Ureter (tissue), 1 donor: ENCODE data around the gene VASP. TPM values are rescaled to one million over a fixed set of nuclear protein-coding genes. Genes with fewer than 3 reads are reported as not detected.
A peak's percentile ranks its signal among the peaks of the same experiment; 100 is the strongest.

Source experiments
- DNase-seq: peaks from one replicate; pipeline ENCODE4 v3.0.0-alpha.2; 2020; ENCODE audit warnings: low spot score
- total RNA-seq: library from RNA; stranded (reverse); gene quantifications from one replicate; pipeline ENCODE4 v1.2.4, GENCODE V29; 2023
- donor health status: DM: yes; HTN: yes; CAD: no.

VASP gene
- total RNA-seq, 1 donor from 2014 or later = 90.1 TPM

DNA sequence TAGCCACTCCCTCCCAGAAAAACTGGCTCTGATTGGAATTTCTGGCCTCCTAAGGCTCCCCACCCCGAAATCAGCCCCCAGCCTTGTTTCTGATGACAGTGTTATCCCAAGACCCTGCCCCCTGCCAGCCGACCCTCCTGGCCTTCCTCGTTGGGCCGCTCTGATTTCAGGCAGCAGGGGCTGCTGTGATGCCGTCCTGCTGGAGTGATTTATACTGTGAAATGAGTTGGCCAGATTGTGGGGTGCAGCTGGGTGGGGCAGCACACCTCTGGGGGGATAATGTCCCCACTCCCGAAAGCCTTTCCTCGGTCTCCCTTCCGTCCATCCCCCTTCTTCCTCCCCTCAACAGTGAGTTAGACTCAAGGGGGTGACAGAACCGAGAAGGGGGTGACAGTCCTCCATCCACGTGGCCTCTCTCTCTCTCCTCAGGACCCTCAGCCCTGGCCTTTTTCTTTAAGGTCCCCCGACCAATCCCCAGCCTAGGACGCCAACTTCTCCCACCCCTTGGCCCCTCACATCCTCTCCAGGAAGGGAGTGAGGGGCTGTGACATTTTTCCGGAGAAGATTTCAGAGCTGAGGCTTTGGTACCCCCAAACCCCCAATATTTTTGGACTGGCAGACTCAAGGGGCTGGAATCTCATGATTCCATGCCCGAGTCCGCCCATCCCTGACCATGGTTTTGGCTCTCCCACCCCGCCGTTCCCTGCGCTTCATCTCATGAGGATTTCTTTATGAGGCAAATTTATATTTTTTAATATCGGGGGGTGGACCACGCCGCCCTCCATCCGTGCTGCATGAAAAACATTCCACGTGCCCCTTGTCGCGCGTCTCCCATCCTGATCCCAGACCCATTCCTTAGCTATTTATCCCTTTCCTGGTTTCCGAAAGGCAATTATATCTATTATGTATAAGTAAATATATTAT, 33.3 kb upstream of the VASP start:
- no peak for DNase-seq

DNA sequence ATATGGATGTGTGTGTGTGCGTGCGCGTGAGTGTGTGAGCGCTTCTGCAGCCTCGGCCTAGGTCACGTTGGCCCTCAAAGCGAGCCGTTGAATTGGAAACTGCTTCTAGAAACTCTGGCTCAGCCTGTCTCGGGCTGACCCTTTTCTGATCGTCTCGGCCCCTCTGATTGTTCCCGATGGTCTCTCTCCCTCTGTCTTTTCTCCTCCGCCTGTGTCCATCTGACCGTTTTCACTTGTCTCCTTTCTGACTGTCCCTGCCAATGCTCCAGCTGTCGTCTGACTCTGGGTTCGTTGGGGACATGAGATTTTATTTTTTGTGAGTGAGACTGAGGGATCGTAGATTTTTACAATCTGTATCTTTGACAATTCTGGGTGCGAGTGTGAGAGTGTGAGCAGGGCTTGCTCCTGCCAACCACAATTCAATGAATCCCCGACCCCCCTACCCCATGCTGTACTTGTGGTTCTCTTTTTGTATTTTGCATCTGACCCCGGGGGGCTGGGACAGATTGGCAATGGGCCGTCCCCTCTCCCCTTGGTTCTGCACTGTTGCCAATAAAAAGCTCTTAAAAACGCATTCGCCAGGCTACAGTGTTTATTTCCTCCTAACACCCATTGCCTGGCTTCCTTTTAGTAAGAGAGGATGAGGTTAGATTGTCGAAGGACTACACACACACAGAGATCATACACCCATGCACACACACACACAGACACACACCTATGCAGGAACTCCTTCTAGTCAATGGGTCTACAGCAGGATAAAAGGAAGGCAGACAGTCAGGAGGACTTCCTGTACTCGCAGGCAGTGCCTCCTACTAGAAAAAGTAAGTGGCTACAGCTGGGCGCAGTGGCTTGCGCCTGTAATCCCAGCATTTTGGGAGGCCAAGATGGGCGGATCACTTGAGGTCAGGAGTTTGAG, 32.4 kb upstream of the VASP start:
- DNase-seq = no peak

DNA sequence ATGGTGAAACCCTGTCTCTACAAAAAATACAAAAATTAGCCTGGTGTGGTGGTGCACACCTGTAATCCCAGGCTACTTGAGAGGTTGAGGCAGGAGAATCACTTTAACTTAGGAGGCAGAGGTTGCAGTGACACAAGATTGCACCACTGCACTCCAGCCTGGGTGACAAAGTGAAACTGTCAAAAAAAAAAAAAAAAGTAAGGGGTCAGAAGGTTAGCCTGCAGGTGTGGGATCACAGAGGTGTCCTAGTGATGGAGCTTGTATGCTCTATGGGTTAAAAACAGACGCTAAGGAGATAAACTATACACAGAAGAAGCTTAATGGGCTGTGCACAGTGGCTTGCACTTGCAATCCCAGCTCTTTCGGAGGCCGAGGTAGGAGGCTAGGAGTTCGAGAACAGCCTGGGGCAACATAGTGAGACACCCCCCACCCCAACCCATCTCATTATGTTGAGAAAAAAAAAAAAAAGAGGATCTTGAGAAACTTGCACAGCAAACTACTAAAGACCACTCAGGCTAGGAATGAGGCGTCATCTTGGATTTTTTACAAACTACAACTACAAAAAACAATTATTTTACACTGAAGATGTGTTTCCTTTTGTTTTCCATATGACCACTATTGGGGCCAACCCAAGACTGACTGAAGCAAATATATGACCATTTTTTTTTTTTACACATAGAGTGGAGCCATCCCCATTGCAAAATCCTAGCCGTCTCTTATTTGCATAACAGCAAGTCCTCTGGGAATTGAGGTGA, 31.6 kb upstream of the VASP start:
- DNase-seq = no peak

DNA sequence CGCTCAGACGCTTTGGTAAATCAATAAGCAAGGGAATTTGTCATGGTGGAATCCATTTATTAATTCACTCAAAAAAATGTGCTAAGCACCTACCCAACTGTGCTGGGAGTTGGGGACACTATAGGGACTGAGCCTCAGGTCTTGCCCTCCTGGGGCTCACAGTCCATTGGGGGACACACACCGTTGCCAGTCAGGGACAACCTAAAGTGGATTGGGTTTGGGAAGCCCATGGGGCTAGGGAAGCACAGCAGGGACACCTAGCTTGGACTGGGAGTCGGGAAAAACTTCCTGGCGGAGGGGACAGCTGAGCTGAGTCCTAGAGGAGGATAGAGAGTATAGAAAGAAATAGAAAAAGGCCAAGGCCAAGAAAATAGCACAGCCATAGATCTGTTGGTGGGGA, 31.0 kb upstream of the VASP start:
- DNase-seq = no peak

DNA sequence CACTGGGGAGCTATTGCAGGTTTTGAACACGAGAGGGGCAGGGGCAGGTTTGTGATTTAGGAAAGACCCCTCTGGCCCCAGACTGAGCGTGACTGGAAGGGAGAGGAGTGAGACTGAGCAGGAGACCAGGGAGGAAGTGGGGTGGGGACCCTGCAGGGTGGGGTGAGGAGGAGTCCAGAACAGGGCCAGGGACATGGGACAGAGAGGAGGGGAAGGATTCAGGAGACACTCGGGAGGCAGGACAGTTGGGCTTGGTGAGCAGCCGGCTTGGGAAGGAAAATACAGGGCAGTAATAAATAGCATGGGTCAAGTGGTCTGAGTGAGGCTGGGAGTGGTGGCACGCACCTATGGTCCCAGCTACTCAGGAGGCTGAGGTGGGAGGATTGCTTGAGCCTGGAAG, 30.1 kb upstream of the VASP start:
- DNase-seq = no peak

DNA sequence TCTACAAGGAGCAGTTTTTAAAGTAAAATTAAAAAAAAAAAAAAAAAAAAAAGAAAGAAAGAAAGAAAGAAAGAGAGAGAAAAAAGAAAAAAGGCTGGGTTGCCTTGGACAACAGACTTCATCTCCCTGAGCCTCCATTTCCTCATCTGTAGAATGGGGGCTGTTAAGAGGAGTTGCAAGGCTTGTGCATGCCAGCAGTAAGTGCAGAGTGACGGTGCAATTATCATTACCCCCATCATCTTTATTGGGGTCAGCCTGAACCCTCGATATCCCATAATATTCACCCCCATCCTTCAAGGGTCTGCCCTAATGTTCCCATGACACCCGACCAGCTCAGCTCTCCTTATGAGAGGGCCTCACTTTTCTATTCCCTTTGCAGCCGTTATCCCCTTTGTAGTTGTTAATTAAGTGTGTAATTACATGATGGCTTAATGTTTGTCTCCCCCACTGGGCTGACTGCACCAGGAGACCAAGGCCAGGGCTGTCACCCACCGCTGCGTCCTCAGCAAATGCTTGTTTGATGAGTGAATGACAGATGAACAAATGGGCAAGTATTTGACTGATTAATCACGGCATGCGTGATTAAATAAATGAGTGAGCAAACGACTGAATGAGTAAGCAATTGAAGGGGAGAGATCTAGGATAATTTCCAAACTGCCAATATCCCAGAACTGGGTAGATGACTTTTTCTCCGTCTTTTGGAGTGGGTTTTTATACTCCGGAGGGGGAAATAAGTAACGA, 29.4 kb upstream of the VASP start:
- no peak for DNase-seq

DNA sequence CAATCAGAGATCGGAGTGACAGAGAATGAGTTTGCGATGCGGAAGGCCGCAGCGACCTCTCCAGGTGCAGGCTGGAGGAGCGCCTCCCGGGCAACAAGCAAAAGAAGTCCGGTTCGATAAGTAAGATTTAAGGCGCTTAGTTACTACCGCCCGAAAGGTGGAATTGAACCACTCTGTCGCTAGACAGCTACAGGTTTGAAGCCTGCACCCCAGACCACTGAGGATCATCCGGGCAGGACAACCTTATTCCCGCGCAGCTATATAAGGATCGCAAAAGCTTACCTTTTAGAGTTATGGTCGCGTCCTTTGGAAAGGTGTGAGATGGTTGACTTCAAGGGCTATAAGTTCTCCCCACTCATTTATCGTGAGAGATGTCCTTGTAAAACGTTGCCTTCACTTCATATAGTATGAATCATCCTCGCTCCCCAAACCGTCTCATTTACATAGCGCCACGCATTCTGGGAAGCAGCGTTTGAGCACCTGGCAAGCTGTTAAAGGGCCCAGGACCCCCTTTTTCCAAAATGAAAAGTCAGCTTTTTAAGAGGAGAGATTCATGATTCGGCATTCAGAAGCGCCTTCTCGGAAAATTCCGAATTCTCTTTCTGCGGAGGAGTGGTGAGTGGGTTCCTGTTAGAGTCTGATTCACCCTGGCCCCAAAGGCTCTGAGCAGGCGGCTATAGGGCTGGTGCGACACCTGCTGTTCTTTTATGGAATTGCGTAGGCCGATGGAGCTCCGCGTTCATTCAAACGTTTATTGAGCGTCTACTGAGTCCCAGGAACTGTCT, 28.6 kb upstream of the VASP start:
- peak; percentile 88 for DNase-seq

DNA sequence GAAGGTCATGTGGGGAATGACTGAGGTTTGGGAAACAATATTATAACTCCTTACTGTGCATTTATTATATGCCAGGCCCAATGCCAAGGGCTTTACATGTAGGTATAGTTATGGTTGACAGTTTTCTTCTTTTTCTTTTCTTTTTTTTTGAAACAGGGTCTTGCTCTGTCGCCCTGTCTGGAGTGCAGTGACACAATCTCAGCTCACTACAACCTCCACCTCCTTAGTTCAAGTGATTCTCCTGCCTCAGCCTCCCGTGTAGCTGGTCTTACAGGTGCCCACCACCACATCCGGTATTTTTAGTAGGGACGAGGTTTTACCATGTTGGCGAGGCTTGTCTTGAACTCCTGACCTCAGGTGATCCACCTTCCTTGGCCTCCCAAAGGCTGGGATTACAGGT, 24.2 kb upstream of the VASP start:
- DNase-seq = no peak

DNA sequence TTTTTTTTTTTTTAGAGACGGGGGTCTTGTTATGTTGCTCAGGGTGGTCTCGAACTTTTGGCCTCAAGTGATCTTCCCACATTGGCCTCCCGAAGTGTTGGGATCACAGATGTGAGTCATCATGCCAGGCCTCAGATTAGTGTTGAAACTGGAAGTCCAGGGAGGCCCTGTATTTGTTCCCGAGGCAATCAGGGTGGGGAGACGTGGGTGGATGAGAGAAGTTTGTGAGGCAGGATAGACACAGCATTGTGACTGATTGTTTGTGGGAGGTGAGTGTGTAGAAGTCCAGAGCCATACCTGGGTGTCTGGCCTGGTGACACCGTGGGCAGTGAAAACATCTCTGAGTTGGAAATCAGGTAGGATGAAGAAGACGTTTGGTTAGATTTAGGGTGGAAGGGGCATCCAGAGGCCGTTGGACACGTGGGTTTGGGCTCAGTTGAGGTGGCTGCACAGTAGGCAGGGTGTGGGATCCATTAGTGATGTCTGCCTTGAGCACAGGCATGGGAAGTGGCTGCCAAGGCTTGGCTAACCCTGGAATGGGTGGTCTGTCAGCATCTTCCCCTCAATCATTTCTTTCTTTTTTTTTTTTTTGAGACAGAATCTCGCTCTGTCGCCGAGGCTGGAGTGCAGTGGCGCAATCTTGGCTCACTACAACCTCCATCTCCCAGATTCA, 22.9 kb upstream of the VASP start:
- no peak for DNase-seq

DNA sequence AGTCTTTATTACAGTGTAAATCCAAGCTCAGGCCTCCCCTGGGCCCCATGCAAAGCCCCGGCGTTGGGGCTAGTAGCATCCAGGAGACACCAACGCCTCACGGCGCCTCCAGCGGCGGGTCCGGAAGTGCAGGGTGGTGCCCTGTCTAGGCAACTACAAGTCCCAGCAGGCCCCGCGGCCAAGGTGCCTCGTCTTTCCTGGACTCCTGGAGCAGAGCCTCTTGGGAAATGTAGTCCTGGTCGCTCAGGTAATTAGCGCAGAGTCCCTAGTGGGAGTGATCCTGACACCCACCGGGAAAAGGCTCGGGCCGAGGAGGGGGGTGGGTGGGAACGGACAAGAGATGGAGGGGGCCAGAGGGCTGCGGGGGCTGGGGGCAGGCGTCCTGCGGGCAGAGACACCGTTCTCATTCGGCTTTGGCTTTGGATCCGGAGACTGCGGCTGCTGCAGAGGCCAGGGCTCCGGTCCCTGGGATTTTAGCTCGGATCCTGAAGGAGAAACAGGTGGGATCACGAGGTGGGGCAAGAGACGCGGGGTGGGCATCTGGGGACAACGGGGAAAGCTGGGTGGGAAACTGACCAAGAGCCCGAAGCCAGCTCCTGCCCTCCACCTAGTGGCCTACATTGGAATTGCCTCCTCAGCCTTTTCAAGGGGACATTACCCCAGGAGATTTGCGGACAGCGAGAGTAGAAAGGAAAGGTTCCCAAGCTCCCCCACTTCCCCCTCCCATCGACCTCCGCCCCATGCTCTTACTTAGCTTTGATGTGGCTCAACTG, 21.8 kb upstream of the VASP start:
- DNase-seq = peak; percentile 97

DNA sequence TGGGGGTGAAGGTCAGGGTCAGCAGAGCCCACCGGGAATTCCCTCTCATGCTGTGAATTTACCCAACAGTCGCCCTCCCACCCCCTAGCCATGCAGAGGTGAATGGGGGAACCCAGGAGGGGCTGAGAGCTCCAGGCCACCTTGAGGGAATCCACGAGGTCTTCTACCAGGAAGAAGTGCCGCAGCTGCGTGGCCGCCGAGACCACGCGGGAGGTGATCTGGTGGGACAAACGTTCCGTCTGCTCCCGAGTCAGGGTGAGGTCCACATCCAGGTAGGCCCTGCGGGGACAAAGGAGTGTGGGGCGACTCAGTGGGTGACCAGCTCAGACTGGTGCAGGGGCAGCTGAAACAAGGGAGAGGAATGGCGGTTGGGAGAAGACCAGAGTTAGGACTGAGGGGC, 18.6 kb upstream of the VASP start:
- DNase-seq = no peak

DNA sequence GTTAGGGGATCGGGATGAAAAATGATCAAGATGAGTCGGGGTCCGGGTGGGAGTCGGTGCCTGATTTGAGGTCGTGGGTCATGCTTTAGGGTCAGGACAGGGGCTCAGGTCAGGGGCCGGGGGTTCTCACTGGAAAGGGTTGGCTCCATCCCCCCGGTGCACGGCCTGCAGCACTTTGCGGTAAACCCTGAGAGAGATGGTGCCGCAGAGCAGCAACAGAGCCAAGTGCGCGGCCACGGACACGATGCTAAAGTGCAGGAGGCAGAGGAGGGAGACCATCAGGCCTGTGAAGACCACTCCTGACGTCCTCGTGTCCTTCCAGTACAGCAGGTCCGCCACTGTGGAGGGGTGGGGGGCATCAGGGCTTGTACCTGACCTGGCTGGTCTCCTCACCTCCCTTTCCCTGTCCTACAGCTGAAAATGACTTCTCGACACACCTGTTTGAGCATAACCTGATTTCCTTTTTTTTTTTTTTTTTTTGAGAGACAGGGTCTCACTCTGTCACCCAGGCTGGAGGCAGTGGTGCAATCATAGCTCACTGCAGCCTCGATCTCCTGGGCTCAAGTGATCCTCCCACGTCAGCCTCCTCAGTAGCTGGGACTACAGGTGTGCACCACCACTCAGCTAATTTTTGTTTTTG, 17.9 kb upstream of the VASP start:
- no peak for DNase-seq

DNA sequence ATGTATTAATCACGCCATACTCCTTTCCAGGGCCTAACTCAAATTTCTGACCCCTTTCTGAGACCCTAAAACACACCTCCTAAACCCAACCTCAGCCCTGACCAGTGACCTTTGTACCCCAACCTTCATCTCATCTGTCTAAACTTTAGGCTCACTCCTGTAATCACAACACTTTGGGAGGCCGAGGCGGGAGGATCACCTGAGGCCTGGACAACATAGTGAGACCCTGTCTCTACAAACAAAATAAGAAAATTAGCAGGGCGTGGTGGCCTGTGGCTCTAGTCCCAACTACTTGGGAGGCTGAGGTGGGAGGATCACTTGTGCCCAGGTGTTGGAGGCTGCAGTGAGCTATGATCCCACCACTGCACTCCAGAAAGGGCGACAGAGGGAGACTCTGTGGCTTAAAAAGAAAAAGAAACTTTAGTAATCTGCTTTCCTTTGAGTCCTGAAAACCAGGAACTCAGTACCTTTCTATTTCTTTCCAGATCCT, 15.1 kb upstream of the VASP start:
- no peak for DNase-seq

DNA sequence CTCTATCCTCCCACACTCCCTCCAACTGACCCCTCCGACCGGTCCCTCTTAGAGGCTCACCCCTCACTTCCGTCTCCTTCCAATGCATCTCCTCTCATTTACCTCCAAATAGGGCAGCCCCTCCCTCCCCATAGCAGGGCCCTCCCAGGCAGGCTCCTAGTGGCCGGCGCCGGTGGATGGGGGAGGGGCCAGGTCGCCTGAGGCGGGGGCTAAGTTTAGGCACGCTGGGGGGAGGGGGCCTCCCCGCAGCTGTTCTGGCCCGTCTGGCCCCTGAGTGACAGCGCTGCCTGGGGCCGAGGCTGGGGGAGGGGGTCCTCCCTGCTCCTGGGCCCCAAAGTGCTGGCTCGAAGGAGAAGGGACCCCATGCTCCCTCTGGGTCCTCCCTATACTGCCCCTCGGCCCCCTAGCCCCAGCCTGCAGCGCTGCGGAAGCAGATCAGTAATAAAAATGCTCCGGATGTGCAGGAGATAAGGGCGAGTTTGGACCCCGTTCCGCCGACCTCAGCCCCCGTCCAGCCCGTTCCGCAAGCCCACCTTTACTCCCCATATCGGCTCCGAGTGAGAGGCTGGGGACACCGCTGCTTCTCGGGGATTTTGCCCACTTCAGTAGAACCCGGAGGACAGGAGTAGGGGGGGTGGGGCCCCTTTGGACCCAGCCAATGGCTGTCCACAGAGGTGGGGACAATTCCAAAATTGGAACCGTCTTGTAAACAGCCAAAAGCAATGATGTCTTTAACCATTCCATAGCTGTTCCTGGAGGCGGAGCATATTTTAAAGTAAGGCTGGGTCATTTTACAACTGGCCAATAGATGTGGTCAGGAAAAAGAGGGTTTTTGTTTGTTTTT, 14.4 kb upstream of the VASP start:
- no peak for DNase-seq

DNA sequence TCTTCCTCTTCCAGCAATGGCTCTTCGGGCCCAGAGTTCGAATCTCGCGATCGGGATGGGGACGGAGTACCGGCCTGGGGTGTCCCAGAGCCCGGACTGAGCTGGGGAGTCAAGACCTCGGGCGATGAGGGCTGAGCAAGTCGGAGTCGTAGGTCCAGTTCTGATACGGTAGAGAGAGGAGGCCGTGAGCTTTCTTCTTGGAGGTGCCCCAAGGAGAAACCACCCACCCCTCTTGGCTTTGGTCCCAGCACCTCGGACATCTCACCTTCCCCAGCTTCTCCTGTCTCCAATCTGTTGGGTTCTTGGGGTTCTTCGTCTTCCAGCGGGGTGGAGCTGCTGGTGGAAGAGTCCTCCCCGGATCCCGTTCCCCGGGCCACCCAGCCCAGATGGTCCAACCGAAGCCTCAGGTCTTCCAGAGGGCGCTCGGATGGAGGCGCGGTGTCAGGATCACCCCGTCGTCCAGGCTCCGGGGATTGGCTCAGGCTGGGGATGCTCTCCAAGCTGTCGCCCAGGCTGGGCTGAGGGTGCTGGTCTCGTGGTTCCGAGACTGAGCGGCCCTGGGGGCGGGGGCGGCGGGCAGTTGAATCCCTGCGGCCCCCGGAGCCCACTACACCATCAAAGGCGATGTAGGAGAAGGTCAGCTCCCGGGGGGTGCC, 12.9 kb upstream of the VASP start:
- DNase-seq = no peak

DNA sequence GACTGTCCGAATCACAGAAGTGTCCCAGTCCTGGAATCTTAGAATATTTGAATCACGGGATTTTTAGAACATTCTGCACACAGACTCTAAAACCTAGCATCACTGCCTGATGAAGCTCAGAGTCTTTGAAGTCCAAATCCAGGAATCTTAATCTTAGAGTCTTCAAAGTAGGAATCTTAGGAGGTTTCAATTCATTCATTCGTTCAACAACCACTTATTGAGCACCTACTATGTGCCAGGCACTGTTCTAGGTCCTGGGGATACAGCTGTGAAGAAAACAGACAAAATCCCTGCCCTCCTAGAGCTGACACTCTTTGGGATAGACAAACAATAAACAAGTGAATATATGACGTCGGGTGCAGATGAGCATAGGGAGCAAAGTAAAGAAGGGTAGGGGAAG, 12.1 kb upstream of the VASP start:
- DNase-seq = no peak

DNA sequence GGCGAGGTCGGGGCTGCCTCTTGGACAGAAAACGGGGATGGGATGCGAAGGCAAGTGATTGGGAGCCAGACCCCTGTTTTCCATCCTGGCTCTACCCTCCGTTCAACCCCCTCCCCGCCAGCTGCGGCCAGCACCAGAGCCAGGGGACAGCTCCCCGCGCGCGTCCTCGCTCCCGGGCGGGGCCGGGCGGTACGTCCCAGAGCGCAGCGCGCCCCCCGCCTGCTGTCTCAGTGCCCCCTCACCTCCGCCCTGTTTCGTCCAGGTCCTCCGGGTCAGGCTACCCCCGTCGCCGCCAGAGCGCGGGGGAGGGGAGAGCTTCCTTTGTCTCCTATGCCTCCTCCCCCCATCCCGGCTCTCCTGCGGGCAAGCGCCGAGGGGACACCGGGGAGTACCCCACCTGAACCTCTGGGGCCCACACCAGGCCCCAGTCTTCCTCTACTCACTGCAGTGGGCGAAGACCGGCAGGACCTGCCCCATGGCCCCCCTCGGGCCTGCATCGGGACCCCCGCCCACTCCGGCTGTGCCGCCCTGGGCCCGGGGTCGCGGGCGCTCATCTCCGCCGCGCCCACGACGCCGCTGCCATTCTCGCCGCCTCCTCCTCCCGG, 10.8 kb upstream of the VASP start:
- DNase-seq = no peak
